GM19397 (cell line): ENCODE measurements around the gene PTHLH.

ENCODE experiments used
- ATAC-seq: cut with Tn5 transposase; IDR thresholded peaks from one replicate; pipeline ENCODE4 v1.9.1; 2021; ENCODE audit warnings: mild to moderate bottlenecking, moderate library complexity; ENCODE audit not compliant: unreplicated experiment

The PTHLH gene

GRCh38 chr12:27940756-27941402 is 31.7 kb downstream of the PTHLH start:
- peak; percentile 79 for ATAC-seq

- no peak for ATAC-seq
Observed at GRCh38 chr12:27940245-27940644, 32.3 kb downstream of the PTHLH start.

- no peak for ATAC-seq
Observed at GRCh38 chr12:27937768-27938167, 34.8 kb downstream of the PTHLH start.

GRCh38 chr12:27936196-27936595 is 36.3 kb downstream of the PTHLH start:
- ATAC-seq, result no peak

- no peak for ATAC-seq
Observed at GRCh38 chr12:27934276-27934675, 38.3 kb downstream of the PTHLH start.

- ATAC-seq, result no peak
Observed at GRCh38 chr12:27931390-27931789, 41.1 kb downstream of the PTHLH start.

GRCh38 chr12:27927347-27927746 is 45.2 kb downstream of the PTHLH start:
- ATAC-seq, result no peak

GRCh38 chr12:27924350-27925135 is 48.0 kb downstream of the PTHLH start:
- no peak for ATAC-seq

GRCh38 chr12:27922531-27923139 is 49.9 kb downstream of the PTHLH start:
- ATAC-seq, result no peak

- ATAC-seq, result no peak
Observed at GRCh38 chr12:27919671-27920235, 52.8 kb downstream of the PTHLH start.

- no peak for ATAC-seq
Observed at GRCh38 chr12:27915536-27915935, 57.0 kb downstream of the PTHLH start.

GRCh38 chr12:27915021-27915420 is 57.5 kb downstream of the PTHLH start:
- no peak for ATAC-seq

- ATAC-seq, result no peak
Observed at GRCh38 chr12:27913999-27914614, 58.4 kb downstream of the PTHLH start.

- ATAC-seq, result no peak
Observed at GRCh38 chr12:27911397-27911796, 61.1 kb downstream of the PTHLH start.
